Natural killer cell (primary cell): ENCODE measurements around the gene SRGAP3. TPM values are rescaled to one million over a fixed set of nuclear protein-coding genes. Genes with fewer than 3 reads are reported as not detected.

Experiments used
- ATAC-seq, 3 donors: fragments of 150-1000 bp in 2 of 3; fragments of 200-7000 bp in 1 of 3; cut with Tn5 transposase; 1 replicate in 1 of 3; 2 replicates in 2 of 3; pipeline ENCODE4 v1.10.0; 2021; ENCODE audit warnings: mild to moderate bottlenecking in 2 of 3, moderate library complexity in 2 of 3
- DNase-seq, 2 donors: peaks; one replicate each; pipeline versions ENCODE4 v3.0.0 to v3.0.0-alpha.2; 2013 to 2021; ENCODE audit warnings: mixed read lengths in 1 of 2
- H3K27ac ChIP-seq: one replicate; pipeline ENCODE4 v1.5.1; 2013; ENCODE audit warnings: mild to moderate bottlenecking, low read length
- H3K27me3 ChIP-seq: one replicate; pipeline ENCODE4 v1.6.1; 2013; ENCODE audit warnings: low read length; ENCODE audit not compliant: control insufficient read depth, insufficient read depth
- H3K36me3 ChIP-seq: one replicate; pipeline ENCODE4 v1.6.1; 2013; ENCODE audit warnings: low read length; ENCODE audit not compliant: control insufficient read depth, insufficient read depth
- H3K4me1 ChIP-seq: one replicate; pipeline ENCODE4 v1.6.1; 2013; ENCODE audit warnings: low read length; ENCODE audit not compliant: control insufficient read depth, insufficient read depth
- H3K4me3 ChIP-seq: one replicate; pipeline ENCODE4 v1.5.1; 2013; ENCODE audit warnings: low read length
- H3K9me3 ChIP-seq: one replicate; pipeline ENCODE4 v1.6.1; 2013; ENCODE audit warnings: low read length; ENCODE audit not compliant: control insufficient read depth, insufficient read depth
- H3K27ac Mint-ChIP-seq, 2 donors: one replicate each; pipeline ENCODE4 v1.8.0; 2022; ENCODE audit warnings: mild to moderate bottlenecking in 2 of 2, mixed read lengths in 2 of 2, moderate library complexity in 1 of 2
- H3K27me3 Mint-ChIP-seq, 2 donors: one replicate each; pipeline ENCODE4 v1.8.0; 2022; ENCODE audit warnings: low read depth in 2 of 2, mixed read lengths in 2 of 2
- H3K36me3 Mint-ChIP-seq: one replicate; pipeline ENCODE4 v1.8.0; 2022; ENCODE audit warnings: mixed read lengths
- H3K4me1 Mint-ChIP-seq, 2 donors: one replicate each; pipeline ENCODE4 v1.8.0; 2022; ENCODE audit warnings: mixed read lengths in 2 of 2
- H3K4me3 Mint-ChIP-seq: one replicate; pipeline ENCODE4 v1.8.0; 2022; ENCODE audit warnings: mild to moderate bottlenecking, moderate library complexity, mixed read lengths
- H3K9me3 Mint-ChIP-seq, 2 donors: one replicate each; pipeline ENCODE4 v1.8.0; 2022; ENCODE audit warnings: mixed read lengths in 2 of 2
- WGBS: methylation state at CpG from one replicate; pipeline ENCODE4 v1.1.7; 2013; ENCODE audit warnings: missing lambda C conversion rate; ENCODE audit not compliant: insufficient coverage; 5-methylcytosine and 5-hydroxymethylcytosine counted together
- intact Hi-C: fragments of 100-400 bp; cut with micrococcal nuclease; formaldehyde crosslinking; loops from one replicate; pipeline ENCODE4 v1.14.2; 2022
- total RNA-seq, 4 donors: library from RNA; stranded (reverse); fragments of 120-200 nt in 1 of 4; gene quantifications; one replicate each; pipeline versions ENCODE4 v1.2.3 to v1.2.4, GENCODE V29; 2013 to 2022
- TF ChIP-seq, protein P1 (sequence below): fragments of 200-600 bp; IDR thresholded peaks from one replicate; pipeline ENCODE4 v1.8.0; 2022; ENCODE audit warnings: antibody characterized with exemption

Gene SRGAP3
- total RNA-seq, 3 donors from 2014 or later (not counting 1 experiment from before 2014, with no cell fraction given), result 2.5 to 14.9 (median 3.0) TPM

DNA sequence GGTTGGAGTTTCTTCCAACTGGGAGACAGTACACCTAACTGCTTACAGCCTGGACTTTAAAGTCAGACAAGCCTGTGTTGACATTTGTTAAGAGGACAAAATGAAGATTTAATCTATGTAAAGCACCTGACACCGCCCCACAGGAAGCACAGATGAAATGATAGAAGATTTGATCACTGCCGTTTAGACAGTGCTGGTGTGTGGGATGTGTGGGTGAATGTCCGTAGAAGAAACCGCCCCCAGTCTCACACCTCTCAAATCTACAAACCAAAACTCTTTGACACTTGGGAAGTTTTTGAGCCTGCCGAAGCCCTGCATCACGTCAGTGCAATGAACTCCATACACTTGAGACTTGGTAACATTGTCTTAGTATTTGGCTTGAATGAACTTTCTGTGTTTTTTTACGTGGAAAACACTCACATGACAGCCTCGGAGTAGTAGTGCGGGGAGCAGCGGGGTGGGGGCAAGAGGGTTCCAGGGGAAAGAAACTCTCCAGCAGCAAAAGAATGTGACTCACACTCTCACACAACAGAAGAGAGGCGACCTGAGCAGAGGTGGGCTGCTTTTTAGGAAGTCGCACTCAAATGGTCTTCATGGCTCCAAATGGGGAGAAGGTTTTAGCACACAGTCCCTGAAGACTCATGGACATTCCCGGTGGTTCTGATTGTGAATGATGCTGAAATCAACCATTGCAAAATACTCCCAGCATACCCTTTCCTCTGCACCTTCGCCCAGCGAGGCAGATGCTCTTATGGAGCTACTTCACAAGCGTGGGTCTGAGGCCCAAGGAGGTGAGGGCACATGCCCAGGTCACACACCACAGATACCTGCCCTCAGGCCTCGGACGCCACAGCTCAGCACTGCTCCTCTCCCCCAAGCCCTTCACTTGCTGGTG lies 79.2 kb downstream of the SRGAP3 start:
- H3K4me3 ChIP-seq, result no peak overlapping the region
- 65% methylated on average over 12 of the region's 18 CpGs for WGBS
- intact Hi-C loops, result no loop called here
- H3K4me3 Mint-ChIP-seq, result no peak overlapping the region
- no peaks in the 10 kb centered on the region for H3K9me3 ChIP-seq
- H3K4me1 ChIP-seq, result peaks cover 41% of the 10 kb centered on the region
- no peaks in the 10 kb centered on the region for H3K36me3 Mint-ChIP-seq
- H3K36me3 ChIP-seq, result no peaks in the 10 kb centered on the region
- peaks cover 4 to 15% of the 10 kb centered on the region in 2 donors for H3K27me3 Mint-ChIP-seq
- ATAC-seq (peak; percentile 46 to 88 (median 78)), DNase-seq (peak in 1 of 2 donors; percentile 49)
- H3K27ac ChIP-seq, result no peak overlapping the region
- TF ChIP-seq, protein P1, sequence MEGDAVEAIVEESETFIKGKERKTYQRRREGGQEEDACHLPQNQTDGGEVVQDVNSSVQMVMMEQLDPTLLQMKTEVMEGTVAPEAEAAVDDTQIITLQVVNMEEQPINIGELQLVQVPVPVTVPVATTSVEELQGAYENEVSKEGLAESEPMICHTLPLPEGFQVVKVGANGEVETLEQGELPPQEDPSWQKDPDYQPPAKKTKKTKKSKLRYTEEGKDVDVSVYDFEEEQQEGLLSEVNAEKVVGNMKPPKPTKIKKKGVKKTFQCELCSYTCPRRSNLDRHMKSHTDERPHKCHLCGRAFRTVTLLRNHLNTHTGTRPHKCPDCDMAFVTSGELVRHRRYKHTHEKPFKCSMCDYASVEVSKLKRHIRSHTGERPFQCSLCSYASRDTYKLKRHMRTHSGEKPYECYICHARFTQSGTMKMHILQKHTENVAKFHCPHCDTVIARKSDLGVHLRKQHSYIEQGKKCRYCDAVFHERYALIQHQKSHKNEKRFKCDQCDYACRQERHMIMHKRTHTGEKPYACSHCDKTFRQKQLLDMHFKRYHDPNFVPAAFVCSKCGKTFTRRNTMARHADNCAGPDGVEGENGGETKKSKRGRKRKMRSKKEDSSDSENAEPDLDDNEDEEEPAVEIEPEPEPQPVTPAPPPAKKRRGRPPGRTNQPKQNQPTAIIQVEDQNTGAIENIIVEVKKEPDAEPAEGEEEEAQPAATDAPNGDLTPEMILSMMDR, result no peak
- H3K4me1 Mint-ChIP-seq, result peaks cover 23 to 34% of the 10 kb centered on the region in 2 donors
- H3K9me3 Mint-ChIP-seq, result no peaks in the 10 kb centered on the region
- no peak overlapping the region for H3K27ac Mint-ChIP-seq
- H3K27me3 ChIP-seq, result no peaks in the 10 kb centered on the region

- H3K36me3 Mint-ChIP-seq, result no peaks in the 10 kb centered on the region
These were observed 80.1 kb downstream of the SRGAP3 start for GRCh38 chr3:9169326-9169725.

GRCh38 chr3:9168241-9168741 lies 81.2 kb downstream of the SRGAP3 start:
- no peak overlapping the region for H3K4me3 Mint-ChIP-seq
- intact Hi-C loops, result no loop called here

More at GRCh38 chr3:9169326-9169725, 80.1 kb downstream of the SRGAP3 start:
- WGBS, result no CpG with 5 or more reads among the region's 1 CpG
- TF ChIP-seq, protein P1, result no peak
- peaks cover 23 to 33% of the 10 kb centered on the region in 2 donors for H3K4me1 Mint-ChIP-seq
- H3K27ac Mint-ChIP-seq, result no peak overlapping the region
- H3K4me1 ChIP-seq, result peaks cover 41% of the 10 kb centered on the region
- no peaks in the 10 kb centered on the region for H3K9me3 Mint-ChIP-seq
- ATAC-seq (no peak), DNase-seq (no peak)
- no peaks in the 10 kb centered on the region for H3K36me3 ChIP-seq
- H3K27me3 ChIP-seq, result no peaks in the 10 kb centered on the region
- peaks cover 4 to 13% of the 10 kb centered on the region in 2 donors for H3K27me3 Mint-ChIP-seq
- no peaks in the 10 kb centered on the region for H3K9me3 ChIP-seq
- intact Hi-C loops, result no loop called here
- no peak overlapping the region for H3K4me3 ChIP-seq
- H3K27ac ChIP-seq, result no peak overlapping the region
- H3K4me3 Mint-ChIP-seq, result no peak overlapping the region

More at GRCh38 chr3:9168241-9168741, 81.2 kb downstream of the SRGAP3 start:
- Mint-ChIP-seq H3K36me3 (no peaks in the 10 kb centered on the region), H3K27me3 (peaks cover 4 to 7% of the 10 kb centered on the region in 2 donors), H3K9me3 (no peaks in the 10 kb centered on the region), H3K27ac (no peak overlapping the region), H3K4me1 (peaks cover 12 to 23% of the 10 kb centered on the region in 2 donors)
- Histone ChIP-seq H3K27ac (no peak overlapping the region), H3K9me3 (no peaks in the 10 kb centered on the region), H3K36me3 (no peaks in the 10 kb centered on the region), H3K4me3 (no peak overlapping the region), H3K4me1 (peaks cover 35% of the 10 kb centered on the region), H3K27me3 (no peaks in the 10 kb centered on the region)
- DNase-seq (peak in 1 of 2 donors; percentile 44), ATAC-seq (no peak)
- TF ChIP-seq, protein P1, result no peak
- WGBS, result 67% methylated on average over 8 of the region's 8 CpGs
